ENCODE results near the gene PTPN1.

Gene PTPN1

DNA sequence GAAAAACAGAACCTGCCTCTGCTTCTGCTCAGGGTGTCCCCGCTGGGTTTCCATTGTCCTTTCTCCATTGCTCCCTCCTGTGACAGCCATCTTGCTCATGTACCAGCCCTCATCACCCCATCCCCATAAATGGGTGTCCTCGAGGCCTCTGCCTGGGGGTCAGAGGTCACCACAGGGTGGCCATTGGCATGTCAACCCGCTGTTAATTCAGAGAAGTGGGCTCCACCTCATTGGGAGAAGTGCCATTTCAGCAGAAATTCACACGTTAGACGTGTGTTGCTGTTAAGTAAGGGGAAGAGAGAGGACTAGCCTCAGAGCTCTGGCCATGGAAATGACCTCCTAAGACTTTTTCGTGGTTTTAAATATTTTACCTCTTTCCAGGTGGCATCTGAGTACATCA is 71.9 kb downstream of the PTPN1 start:
- TF ChIP-seq ZNF548 (tag by site-specific recombination; IDR thresholded peaks at IDR 0.05) (no peak), ZNF335 (tag by site-specific recombination; conservative IDR thresholded peaks at IDR 0.05) (no peak), ZNF555 (tag by site-specific recombination; conservative IDR thresholded peaks at IDR 0.05) (no peak)
- Histone ChIP-seq H3K27ac (ENCODE audit: extremely low read depth, low read depth, low read length) (no peak overlapping the region), H3K9me3 (ENCODE audit: control insufficient read depth, insufficient read depth, low read depth, low read length) (no peaks in the 10 kb centered on the region), H3K4me1 (ENCODE audit: control insufficient read depth, insufficient read depth, low read length) (no peaks in the 10 kb centered on the region), H3K36me3 (ENCODE audit: control insufficient read depth in 2 of 2, insufficient read depth in 1 of 2, low read length in 2 of 2) (peaks cover 3 to 91% of the 10 kb centered on the region in 2 experiments; a peak in 1 of 3 replicates), H3K4me3 (ENCODE audit: low read depth, low read length) (no peak overlapping the region)
- ChIA-PET POLR2A (no interaction called here), CTCF (interaction anchor here (0.5 to 0.7 kb wide), 3 partner anchors 34 to 666 kb away, joined by 3 to 5 read pairs (median 3); no protein-coding TSS in a partner anchor)

DNA sequence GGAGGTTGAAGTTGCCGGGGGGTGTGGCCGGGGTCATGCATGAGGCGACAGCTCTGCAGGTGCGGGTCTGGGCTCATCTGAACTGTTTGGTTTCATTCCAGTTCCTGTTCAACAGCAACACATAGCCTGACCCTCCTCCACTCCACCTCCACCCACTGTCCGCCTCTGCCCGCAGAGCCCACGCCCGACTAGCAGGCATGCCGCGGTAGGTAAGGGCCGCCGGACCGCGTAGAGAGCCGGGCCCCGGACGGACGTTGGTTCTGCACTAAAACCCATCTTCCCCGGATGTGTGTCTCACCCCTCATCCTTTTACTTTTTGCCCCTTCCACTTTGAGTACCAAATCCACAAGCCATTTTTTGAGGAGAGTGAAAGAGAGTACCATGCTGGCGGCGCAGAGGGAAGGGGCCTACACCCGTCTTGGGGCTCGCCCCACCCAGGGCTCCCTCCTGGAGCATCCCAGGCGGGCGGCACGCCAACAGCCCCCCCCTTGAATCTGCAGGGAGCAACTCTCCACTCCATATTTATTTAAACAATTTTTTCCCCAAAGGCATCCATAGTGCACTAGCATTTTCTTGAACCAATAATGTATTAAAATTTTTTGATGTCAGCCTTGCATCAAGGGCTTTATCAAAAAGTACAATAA is 72.5 kb downstream of the PTPN1 start:
- Histone ChIP-seq H3K27ac (ENCODE audit: extremely low read depth, low read depth, low read length) (no peak overlapping the region), H3K4me1 (ENCODE audit: control insufficient read depth, insufficient read depth, low read length) (no peaks in the 10 kb centered on the region), H3K36me3 (ENCODE audit: control insufficient read depth in 2 of 2, insufficient read depth in 1 of 2, low read length in 2 of 2) (peaks cover 3 to 89% of the 10 kb centered on the region in 2 experiments; a peak in 1 of 3 replicates), H3K9me3 (ENCODE audit: control insufficient read depth, insufficient read depth, low read depth, low read length) (no peaks in the 10 kb centered on the region), H3K4me3 (ENCODE audit: low read depth, low read length) (no peak overlapping the region)
- ChIA-PET CTCF (interaction anchor here (0.7 kb wide), 1 partner anchor 35 kb away, joined by 3 read pairs; no protein-coding TSS in a partner anchor), POLR2A (no interaction called here)
- TF ChIP-seq KLF1 (tag by site-specific recombination; IDR thresholded peaks at IDR 0.05), result peak; percentile 33; the same call in 1 of the 2 replicates
- TF ChIP-seq, protein P1, sequence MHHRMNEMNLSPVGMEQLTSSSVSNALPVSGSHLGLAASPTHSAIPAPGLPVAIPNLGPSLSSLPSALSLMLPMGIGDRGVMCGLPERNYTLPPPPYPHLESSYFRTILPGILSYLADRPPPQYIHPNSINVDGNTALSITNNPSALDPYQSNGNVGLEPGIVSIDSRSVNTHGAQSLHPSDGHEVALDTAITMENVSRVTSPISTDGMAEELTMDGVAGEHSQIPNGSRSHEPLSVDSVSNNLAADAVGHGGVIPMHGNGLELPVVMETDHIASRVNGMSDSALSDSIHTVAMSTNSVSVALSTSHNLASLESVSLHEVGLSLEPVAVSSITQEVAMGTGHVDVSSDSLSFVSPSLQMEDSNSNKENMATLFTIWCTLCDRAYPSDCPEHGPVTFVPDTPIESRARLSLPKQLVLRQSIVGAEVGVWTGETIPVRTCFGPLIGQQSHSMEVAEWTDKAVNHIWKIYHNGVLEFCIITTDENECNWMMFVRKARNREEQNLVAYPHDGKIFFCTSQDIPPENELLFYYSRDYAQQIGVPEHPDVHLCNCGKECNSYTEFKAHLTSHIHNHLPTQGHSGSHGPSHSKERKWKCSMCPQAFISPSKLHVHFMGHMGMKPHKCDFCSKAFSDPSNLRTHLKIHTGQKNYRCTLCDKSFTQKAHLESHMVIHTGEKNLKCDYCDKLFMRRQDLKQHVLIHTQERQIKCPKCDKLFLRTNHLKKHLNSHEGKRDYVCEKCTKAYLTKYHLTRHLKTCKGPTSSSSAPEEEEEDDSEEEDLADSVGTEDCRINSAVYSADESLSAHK (tag by site-specific recombination; IDR thresholded peaks at IDR 0.05), result no peak

DNA sequence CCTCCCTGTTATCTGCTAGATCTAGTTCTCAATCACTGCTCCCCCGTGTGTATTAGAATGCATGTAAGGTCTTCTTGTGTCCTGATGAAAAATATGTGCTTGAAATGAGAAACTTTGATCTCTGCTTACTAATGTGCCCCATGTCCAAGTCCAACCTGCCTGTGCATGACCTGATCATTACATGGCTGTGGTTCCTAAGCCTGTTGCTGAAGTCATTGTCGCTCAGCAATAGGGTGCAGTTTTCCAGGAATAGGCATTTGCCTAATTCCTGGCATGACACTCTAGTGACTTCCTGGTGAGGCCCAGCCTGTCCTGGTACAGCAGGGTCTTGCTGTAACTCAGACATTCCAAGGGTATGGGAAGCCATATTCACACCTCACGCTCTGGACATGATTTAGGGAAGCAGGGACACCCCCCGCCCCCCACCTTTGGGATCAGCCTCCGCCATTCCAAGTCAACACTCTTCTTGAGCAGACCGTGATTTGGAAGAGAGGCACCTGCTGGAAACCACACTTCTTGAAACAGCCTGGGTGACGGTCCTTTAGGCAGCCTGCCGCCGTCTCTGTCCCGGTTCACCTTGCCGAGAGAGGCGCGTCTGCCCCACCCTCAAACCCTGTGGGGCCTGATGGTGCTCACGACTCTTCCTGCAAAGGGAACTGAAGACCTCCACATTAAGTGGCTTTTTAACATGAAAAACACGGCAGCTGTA is 73.4 kb downstream of the PTPN1 start:
- no peaks in the 10 kb centered on the region for H3K9me3 ChIP-seq (ENCODE audit: control insufficient read depth, insufficient read depth, low read depth, low read length)
- no peaks in the 10 kb centered on the region for H3K4me1 ChIP-seq (ENCODE audit: control insufficient read depth, insufficient read depth, low read length)
- no peak overlapping the region for H3K4me3 ChIP-seq (ENCODE audit: low read depth, low read length)
- ChIA-PET POLR2A (no interaction called here), CTCF (no interaction called here)
- H3K36me3 ChIP-seq (ENCODE audit: control insufficient read depth in 2 of 2, insufficient read depth in 1 of 2, low read length in 2 of 2), result peaks cover 3 to 80% of the 10 kb centered on the region in 2 experiments; a peak in 1 of 3 replicates
- TF ChIP-seq ZNF792 (tag by site-specific recombination; IDR thresholded peaks at IDR 0.05) (no peak), ZIC2 (tag by site-specific recombination; IDR thresholded peaks at IDR 0.05) (no peak), ZNF654 (tag by site-specific recombination; IDR thresholded peaks at IDR 0.05; ENCODE audit: low read depth) (no peak), ZNF664 (tag by site-specific recombination; IDR thresholded peaks at IDR 0.05) (no peak), ZNF560 (tag by site-specific recombination; IDR thresholded peaks at IDR 0.05; ENCODE audit: borderline replicate concordance) (no peak), ZNF274 (IDR thresholded peaks at IDR 0.05; ENCODE audit: low read length) (no peak), ZNF274 (tag by site-specific recombination; IDR thresholded peaks at IDR 0.05; ENCODE audit: borderline replicate concordance) (no peak), SALL2 (tag by site-specific recombination; IDR thresholded peaks at IDR 0.05; ENCODE audit: borderline replicate concordance) (no peak), ZNF423 (tag by site-specific recombination; IDR thresholded peaks at IDR 0.05) (no peak), ZNF416 (tag by site-specific recombination; IDR thresholded peaks at IDR 0.05) (no peak), ZBTB48 (tag by site-specific recombination; IDR thresholded peaks at IDR 0.05) (no peak), ZNF335 (tag by site-specific recombination; conservative IDR thresholded peaks at IDR 0.05) (no peak)
- TF ChIP-seq, protein P2, sequence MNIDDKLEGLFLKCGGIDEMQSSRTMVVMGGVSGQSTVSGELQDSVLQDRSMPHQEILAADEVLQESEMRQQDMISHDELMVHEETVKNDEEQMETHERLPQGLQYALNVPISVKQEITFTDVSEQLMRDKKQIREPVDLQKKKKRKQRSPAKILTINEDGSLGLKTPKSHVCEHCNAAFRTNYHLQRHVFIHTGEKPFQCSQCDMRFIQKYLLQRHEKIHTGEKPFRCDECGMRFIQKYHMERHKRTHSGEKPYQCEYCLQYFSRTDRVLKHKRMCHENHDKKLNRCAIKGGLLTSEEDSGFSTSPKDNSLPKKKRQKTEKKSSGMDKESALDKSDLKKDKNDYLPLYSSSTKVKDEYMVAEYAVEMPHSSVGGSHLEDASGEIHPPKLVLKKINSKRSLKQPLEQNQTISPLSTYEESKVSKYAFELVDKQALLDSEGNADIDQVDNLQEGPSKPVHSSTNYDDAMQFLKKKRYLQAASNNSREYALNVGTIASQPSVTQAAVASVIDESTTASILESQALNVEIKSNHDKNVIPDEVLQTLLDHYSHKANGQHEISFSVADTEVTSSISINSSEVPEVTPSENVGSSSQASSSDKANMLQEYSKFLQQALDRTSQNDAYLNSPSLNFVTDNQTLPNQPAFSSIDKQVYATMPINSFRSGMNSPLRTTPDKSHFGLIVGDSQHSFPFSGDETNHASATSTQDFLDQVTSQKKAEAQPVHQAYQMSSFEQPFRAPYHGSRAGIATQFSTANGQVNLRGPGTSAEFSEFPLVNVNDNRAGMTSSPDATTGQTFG (tag by site-specific recombination; IDR thresholded peaks at IDR 0.05; ENCODE audit: borderline replicate concordance), result no peak
- no peak overlapping the region for H3K27ac ChIP-seq (ENCODE audit: extremely low read depth, low read depth, low read length)
